ENCODE measurements around the gene SULT1A2. TPM values are rescaled to one million over a fixed set of nuclear protein-coding genes. Genes with fewer than 3 reads are reported as not detected.
"Not testable (repeated sequence)": the region's sequence is repeated elsewhere in the genome, so short reads cannot be mapped to it uniquely, and the experiment has no call there.

SULT1A2 gene
- 0.04 and 0.10 TPM in 2 replicates for polyA plus RNA-seq (2013)

DNA sequence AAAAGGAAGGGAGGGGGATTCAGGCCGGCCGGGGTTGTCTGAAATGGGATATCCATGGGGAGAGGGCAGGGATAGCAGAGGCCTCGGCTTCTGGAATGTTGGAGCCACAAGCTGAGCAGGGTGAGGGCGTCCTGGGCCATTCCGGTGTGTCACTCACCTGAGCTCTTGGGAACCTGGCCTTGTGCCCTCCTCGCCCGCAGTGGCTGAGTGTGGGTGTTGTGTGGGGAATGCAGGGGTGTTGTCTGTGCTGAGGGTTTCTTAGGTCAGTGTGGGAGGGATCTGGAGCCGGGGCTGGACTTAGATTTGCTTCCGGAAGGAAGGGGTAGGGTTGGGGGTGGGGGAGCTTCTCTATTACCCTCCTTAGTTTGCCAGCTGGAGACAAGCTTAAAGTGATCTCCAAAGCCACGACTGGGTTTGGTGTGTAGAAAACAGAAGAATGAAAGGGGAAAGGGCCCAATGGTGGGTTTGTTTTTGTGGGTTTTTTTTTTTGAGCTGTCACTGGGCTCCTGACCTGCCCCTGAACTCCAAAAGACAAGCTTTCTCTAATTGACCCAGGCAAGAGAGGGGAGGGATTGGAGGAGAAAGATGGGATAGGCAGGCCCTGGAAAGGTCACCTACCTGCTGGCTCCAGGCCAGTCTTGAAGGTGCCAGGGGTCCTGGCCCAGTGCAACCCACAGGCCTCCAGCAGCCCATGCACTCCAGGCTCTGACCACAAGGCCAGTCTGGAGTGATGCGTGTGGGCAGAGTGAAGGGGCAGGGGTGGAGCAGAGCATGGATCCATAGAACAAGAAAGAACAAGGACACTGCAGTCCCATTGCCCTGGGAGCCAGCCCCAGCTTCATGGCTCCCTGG, at the start of gene SULT1A2:
TSS of gene SULT1A2 (minus strand) at position 211 of the 852 bp plus-strand sequence. CDS start 1,120 bp downstream, outside the sequence.
- Histone ChIP-seq H3K27me3 (ENCODE audit: insufficient read depth, low read length) (no peaks in the 10 kb centered on the region), H3K4me1 (ENCODE audit: control insufficient read depth in 1 of 2, insufficient read depth in 2 of 2, low read length in 2 of 2) (peaks cover 2 to 3% of the 10 kb centered on the region in 2 experiments), H3K9ac (ENCODE audit: low read length) (no peak within 1 kb of the TSS), H3K27ac (ENCODE audit: low read depth, low read length) (no peak within 1 kb of the TSS), H3K23ac (ENCODE audit: low read length) (no peak within 1 kb of the TSS), H3K36me3 (ENCODE audit: control insufficient read depth in 1 of 2, insufficient read depth in 2 of 2, low read length in 2 of 2) (peaks cover 0 to 3% of the 10 kb centered on the region in 2 experiments), H3K4me3 (ENCODE audit: low read depth, low read length) (no peak within 1 kb of the TSS), H3K14ac (ENCODE audit: low read length) (no peak within 1 kb of the TSS), H2BK12ac (ENCODE audit: low read length) (no peak within 1 kb of the TSS), H3K18ac (ENCODE audit: low read length) (no peak within 1 kb of the TSS), H3K9me3 (ENCODE audit: insufficient read depth, low read depth, low read length) (no peaks in the 10 kb centered on the region), H2BK120ac (ENCODE audit: insufficient read depth, low read length, poor library complexity) (peak within 1 kb of the TSS; percentile 5), H3K4ac (ENCODE audit: low read depth, low read length) (no peak within 1 kb of the TSS), H3K4me2 (ENCODE audit: low read length) (no peak within 1 kb of the TSS), H4K12ac (ENCODE audit: low read depth, low read length) (no peak within 1 kb of the TSS), H4K8ac (ENCODE audit: low read depth, low read length) (no peak within 1 kb of the TSS), H2AK5ac (ENCODE audit: low read length) (no peak within 1 kb of the TSS), H2BK5ac (ENCODE audit: low read depth, low read length, poor library complexity) (no peak within 1 kb of the TSS), H3K79me1 (ENCODE audit: low read length) (no peaks in the 10 kb centered on the region), H2AFZ (ENCODE audit: insufficient read depth, low read length, poor library complexity) (no peak within 1 kb of the TSS), H3K79me2 (ENCODE audit: control insufficient read depth, insufficient read depth, low read length, poor library complexity) (no peaks in the 10 kb centered on the region), H4K91ac (ENCODE audit: low read depth, low read length) (no peak within 1 kb of the TSS)
- peak in 1 of 2 donors; percentile 41 for DNase-seq
- WGBS (ENCODE audit: extremely low coverage, insufficient coverage, insufficient read length): no CpG with 5 or more reads among the region's 11 CpGs

DNA sequence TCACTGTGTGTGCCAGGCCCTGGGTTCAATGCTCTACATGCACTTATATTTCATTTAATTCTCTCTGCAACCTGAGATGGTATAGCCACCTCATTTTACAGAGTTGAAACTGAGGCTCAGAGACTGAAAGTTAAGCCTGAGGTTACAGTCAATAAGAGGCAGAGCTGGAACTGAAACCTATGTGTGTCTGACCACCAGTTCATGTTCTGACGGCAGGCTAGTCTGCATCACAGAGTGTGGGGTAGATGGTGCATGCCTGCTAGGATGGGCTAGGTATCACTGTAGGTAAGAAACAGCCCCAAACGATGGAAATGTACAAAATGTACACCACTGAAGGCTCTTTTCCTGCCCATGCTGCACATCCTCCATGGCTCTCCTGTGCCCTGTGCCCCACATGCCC, 43.1 kb upstream of the SULT1A2 start:
- H2BK12ac ChIP-seq (ENCODE audit: low read length); H3K79me2 ChIP-seq (ENCODE audit: control insufficient read depth, insufficient read depth, low read length, poor library complexity); H3K14ac ChIP-seq (ENCODE audit: low read length); H2BK120ac ChIP-seq (ENCODE audit: insufficient read depth, low read length, poor library complexity); H4K91ac ChIP-seq (ENCODE audit: low read depth, low read length); H3K4me2 ChIP-seq (ENCODE audit: low read length); H3K79me1 ChIP-seq (ENCODE audit: low read length); H3K27me3 ChIP-seq (ENCODE audit: insufficient read depth, low read length); H3K9me3 ChIP-seq (ENCODE audit: insufficient read depth, low read depth, low read length); H4K8ac ChIP-seq (ENCODE audit: low read depth, low read length); H2BK5ac ChIP-seq (ENCODE audit: low read depth, low read length, poor library complexity); H4K12ac ChIP-seq (ENCODE audit: low read depth, low read length); H2AK5ac ChIP-seq (ENCODE audit: low read length); H3K27ac ChIP-seq (ENCODE audit: low read depth, low read length); H3K18ac ChIP-seq (ENCODE audit: low read length); H3K4me3 ChIP-seq (ENCODE audit: low read depth, low read length); DNase-seq; H3K4ac ChIP-seq (ENCODE audit: low read depth, low read length); H3K36me3 ChIP-seq (ENCODE audit: control insufficient read depth in 1 of 2, insufficient read depth in 2 of 2, low read length in 2 of 2); H3K23ac ChIP-seq (ENCODE audit: low read length); H2AFZ ChIP-seq (ENCODE audit: insufficient read depth, low read length, poor library complexity); H3K9ac ChIP-seq (ENCODE audit: low read length); H3K4me1 ChIP-seq (ENCODE audit: control insufficient read depth in 1 of 2, insufficient read depth in 2 of 2, low read length in 2 of 2): not testable (repeated sequence)
- WGBS (ENCODE audit: extremely low coverage, insufficient coverage, insufficient read length): no CpG with 5 or more reads among the region's 2 CpGs

DNA sequence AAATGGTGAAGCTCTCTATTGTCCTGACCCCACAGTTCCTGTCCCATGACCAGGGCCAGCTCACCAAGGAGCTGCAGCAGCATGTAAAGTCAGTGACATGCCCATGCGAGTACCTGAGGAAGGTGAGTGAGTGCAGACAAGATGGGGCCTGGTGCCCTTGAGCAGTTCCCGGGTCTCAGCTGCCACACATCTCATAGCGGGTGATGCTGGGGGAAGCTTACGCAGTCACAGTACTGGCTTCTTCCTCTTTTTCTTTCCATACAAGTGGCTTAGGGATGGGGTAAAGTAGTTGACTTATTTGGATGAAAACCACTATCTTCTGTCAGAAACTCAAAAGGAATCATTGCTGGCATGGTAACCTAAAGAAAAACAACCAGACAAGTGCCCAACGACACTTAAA, 41.5 kb upstream of the SULT1A2 start:
- H4K91ac ChIP-seq (ENCODE audit: low read depth, low read length); H3K4ac ChIP-seq (ENCODE audit: low read depth, low read length); H3K9me3 ChIP-seq (ENCODE audit: insufficient read depth, low read depth, low read length); H3K36me3 ChIP-seq (ENCODE audit: control insufficient read depth in 1 of 2, insufficient read depth in 2 of 2, low read length in 2 of 2); H3K4me2 ChIP-seq (ENCODE audit: low read length); DNase-seq; H3K18ac ChIP-seq (ENCODE audit: low read length); H2AK5ac ChIP-seq (ENCODE audit: low read length); H2BK12ac ChIP-seq (ENCODE audit: low read length); H3K23ac ChIP-seq (ENCODE audit: low read length); H4K12ac ChIP-seq (ENCODE audit: low read depth, low read length); H3K14ac ChIP-seq (ENCODE audit: low read length); H2BK5ac ChIP-seq (ENCODE audit: low read depth, low read length, poor library complexity); H3K4me3 ChIP-seq (ENCODE audit: low read depth, low read length); H3K27me3 ChIP-seq (ENCODE audit: insufficient read depth, low read length); H3K27ac ChIP-seq (ENCODE audit: low read depth, low read length); H3K9ac ChIP-seq (ENCODE audit: low read length); H3K79me1 ChIP-seq (ENCODE audit: low read length); H2AFZ ChIP-seq (ENCODE audit: insufficient read depth, low read length, poor library complexity); H4K8ac ChIP-seq (ENCODE audit: low read depth, low read length); H2BK120ac ChIP-seq (ENCODE audit: insufficient read depth, low read length, poor library complexity); H3K79me2 ChIP-seq (ENCODE audit: control insufficient read depth, insufficient read depth, low read length, poor library complexity); H3K4me1 ChIP-seq (ENCODE audit: control insufficient read depth in 1 of 2, insufficient read depth in 2 of 2, low read length in 2 of 2): not testable (repeated sequence)
- WGBS (ENCODE audit: extremely low coverage, insufficient coverage, insufficient read length): no CpG with 5 or more reads among the region's 5 CpGs

DNA sequence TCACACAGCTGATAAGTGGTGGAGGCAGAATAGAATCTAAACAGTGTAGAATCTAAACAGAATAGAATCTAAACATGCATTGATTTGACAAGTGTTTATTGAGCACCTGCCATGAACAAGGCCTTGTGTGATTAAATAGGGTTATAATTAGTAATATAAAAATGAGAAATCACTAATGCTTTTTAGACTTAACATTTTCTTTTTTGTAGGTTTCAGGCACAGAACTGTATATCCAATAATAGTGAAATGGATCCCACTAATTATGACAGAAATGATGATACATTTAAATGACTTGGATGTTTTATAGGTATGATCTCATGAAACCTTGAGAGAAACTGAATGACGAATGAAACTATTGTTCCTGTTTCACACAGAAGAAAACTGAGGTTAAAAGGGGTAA, 40.9 kb upstream of the SULT1A2 start, which contains the start of gene NPIPB8:
TSS of gene NPIPB8 (plus strand) at position 301 of the 400 bp plus-strand sequence. CDS start 296 bp downstream, outside the sequence.
- H4K8ac ChIP-seq (ENCODE audit: low read depth, low read length); H3K79me2 ChIP-seq (ENCODE audit: control insufficient read depth, insufficient read depth, low read length, poor library complexity); H3K4me1 ChIP-seq (ENCODE audit: control insufficient read depth in 1 of 2, insufficient read depth in 2 of 2, low read length in 2 of 2); H3K36me3 ChIP-seq (ENCODE audit: control insufficient read depth in 1 of 2, insufficient read depth in 2 of 2, low read length in 2 of 2); H3K9me3 ChIP-seq (ENCODE audit: insufficient read depth, low read depth, low read length); H3K9ac ChIP-seq (ENCODE audit: low read length); H2BK120ac ChIP-seq (ENCODE audit: insufficient read depth, low read length, poor library complexity); H3K18ac ChIP-seq (ENCODE audit: low read length); H3K27me3 ChIP-seq (ENCODE audit: insufficient read depth, low read length); H3K23ac ChIP-seq (ENCODE audit: low read length); H4K12ac ChIP-seq (ENCODE audit: low read depth, low read length); H2BK12ac ChIP-seq (ENCODE audit: low read length); H3K4me2 ChIP-seq (ENCODE audit: low read length); H3K4ac ChIP-seq (ENCODE audit: low read depth, low read length); H2AFZ ChIP-seq (ENCODE audit: insufficient read depth, low read length, poor library complexity); DNase-seq; H4K91ac ChIP-seq (ENCODE audit: low read depth, low read length); H3K14ac ChIP-seq (ENCODE audit: low read length); H3K4me3 ChIP-seq (ENCODE audit: low read depth, low read length); H2BK5ac ChIP-seq (ENCODE audit: low read depth, low read length, poor library complexity); H3K79me1 ChIP-seq (ENCODE audit: low read length); H3K27ac ChIP-seq (ENCODE audit: low read depth, low read length); H2AK5ac ChIP-seq (ENCODE audit: low read length): not testable (repeated sequence)
- WGBS (ENCODE audit: extremely low coverage, insufficient coverage, insufficient read length): no CpG with 5 or more reads among the region's 1 CpG
